SK-MEL-5 (cell line): ENCODE data around the gene CD59. TPM values are rescaled to one million over a fixed set of nuclear protein-coding genes. Genes with fewer than 3 reads are reported as not detected.
"Not testable (repeated sequence)": the region's sequence is repeated elsewhere in the genome, so short reads cannot be mapped to it uniquely, and the experiment has no call there.

Experiments used
- DNase-seq: peaks from one replicate; pipeline ENCODE4 v3.0.0-alpha.2; 2016; ENCODE audit warnings: low read depth, low spot score
- in situ Hi-C: cut with HindIII; loops from 2 replicates; pipeline ENCODE4 v1.10.0; 2016; ENCODE audit warnings: low sequenced_read_pairs, high pct_unique_total_duplicates, low pct_unique_long_range_greater_than_20kb
- total RNA-seq: library from RNA; depleted of rRNA; stranded (reverse); fragments of >200 nt; shearing (Covaris generic); gene quantifications from 2 replicates; pipeline ENCODE4 v1.2.3, GENCODE V29; 2014

Gene CD59
- total RNA-seq, 1 experiment from 2014 or later = 634 TPM

GRCh38 chr11:33689085-33689484, 47.1 kb downstream of the CD59 start:
- DNase-seq = no peak
- in situ Hi-C loops = no loop called here

DNA sequence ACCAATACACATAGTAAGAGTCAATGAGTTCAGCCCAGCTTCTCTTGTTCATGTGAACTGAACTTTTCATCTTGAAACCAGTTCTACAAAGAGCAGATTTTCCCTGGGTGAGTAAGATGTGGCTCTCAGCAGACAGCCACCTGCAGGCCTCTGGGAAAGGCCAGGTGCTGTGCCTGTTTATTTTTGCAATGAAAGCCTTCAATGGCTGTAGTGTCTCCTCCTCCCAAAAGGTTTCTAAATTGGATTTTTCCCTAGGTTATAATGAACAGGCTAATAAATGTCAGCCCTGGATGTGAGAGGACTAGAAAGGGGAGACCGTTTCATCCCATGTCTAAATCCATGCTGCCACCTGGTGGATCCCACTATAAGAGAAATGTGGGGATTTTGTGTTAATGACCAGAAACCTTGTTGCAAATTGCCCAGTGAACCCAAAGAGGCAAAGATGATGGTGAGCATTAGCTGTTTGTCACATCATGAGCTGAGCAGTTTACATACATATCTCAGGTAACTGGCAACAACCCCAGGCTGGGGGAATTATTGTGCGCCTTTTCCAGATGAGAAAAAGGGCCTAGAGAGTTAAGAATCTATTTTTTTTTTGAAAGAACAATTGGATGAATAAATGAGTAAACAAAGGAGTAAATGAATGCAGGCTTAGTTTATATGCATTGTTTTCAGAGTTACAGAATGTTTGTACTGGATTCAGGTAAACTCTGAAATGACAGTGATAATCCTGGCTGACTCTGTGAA, 48.3 kb downstream of the CD59 start:
- in situ Hi-C loops = no loop called here
- DNase-seq = peak; percentile 84

DNA sequence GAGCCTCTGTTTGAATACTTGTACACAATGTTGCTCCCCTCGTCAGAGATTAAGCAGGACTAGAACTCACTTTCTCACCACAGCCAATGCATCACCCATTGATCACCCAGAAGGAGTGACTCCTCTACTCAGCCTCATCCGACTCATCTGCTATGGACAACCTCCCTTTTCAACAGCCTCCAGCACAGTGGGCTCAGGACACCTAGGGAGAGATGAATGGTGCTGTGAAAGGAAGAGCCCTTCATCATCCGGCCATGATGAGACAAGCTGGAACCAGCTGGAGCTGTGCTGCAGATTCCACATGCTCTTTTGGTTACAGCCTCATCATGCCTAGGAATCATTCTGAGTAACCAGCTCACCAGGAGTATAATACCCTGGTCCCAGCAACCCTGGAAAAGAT, 51.1 kb downstream of the CD59 start:
- in situ Hi-C loops = no loop called here
- DNase-seq = no peak

DNA sequence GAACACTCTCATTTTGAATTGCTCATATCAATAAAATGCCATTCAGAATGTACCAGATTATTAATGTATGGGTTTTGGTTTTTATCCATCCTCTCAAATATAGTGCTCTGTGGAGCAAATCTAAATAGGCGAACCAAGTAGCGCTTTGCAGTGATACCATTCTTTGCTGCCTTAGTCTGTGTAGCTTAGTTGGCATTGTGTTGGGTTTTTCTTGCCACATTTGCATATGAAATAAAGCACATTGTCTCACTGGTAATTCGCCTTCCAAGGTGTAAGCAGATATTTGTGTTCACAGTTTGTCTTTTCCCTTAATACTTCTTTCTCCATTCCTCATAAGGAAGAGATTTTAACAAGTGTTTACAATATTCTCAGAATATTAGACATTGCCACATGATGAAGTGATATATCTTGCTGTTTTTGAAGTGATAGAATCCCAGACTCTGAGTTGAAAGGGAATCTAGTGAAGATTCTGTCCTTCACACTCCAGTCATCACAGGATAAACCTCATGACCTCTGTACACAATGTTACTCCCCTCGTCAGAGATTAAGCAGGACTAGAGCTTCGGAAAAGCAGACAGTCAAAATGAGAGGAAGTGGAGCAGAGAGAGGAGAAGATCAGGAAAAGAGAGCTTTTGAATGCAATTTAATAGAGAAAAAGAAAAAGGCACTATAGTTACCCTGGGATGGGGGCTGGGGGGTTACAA, 52.1 kb downstream of the CD59 start:
- in situ Hi-C loops = no loop called here

GRCh38 chr11:33682446-33682845, 53.8 kb downstream of the CD59 start:
- in situ Hi-C loops = no loop called here
- peak; percentile 88 for DNase-seq

More for the DNA sequence above, 52.1 kb downstream of the CD59 start:
- DNase-seq = peak; percentile 40

GRCh38 chr11:33682019-33682418, 54.2 kb downstream of the CD59 start:
- in situ Hi-C loops = no loop called here
- DNase-seq = no peak

GRCh38 chr11:33678616-33679015, 57.6 kb downstream of the CD59 start:
- in situ Hi-C loops, DNase-seq: not testable (repeated sequence)

DNA sequence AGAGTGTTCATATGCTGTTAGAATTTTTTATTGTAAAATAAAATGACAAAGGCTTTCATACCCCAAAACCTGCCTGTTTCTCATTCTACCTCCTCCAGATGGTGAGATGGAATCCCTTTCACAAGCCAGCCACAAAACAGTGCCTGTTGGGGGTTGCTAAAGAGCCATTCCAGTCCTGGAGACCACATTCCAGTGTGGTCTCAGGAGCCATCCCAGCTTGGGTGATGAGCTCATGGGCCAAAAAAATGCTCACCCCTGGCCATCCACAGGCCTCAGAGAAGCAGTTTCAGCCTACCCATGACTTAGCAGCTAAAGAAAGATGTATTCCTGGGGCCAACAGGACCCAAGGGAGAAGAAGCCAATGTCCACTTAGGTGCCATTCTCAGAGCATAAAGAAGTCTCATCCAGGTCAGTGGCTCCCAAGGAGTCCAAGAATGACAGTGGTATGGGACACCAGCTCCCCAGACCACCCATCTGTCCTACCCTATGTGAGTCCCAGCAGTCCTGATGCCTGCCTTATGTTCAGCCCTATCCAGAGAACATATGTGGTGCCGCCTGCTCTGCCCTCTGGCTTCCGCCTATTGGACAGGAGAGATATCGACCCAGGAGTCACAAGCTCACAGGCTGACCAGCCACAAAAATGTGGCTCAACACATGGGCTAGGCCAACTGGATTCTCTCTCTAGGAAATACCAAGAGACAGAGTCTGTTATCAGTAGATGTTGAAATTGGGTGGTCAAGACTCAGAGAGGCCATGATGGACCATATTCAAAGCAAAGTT, 62.0 kb downstream of the CD59 start:
- in situ Hi-C loops = no loop called here
- no peak for DNase-seq

- in situ Hi-C loops = no loop called here
- DNase-seq = no peak
Measured at GRCh38 chr11:33672273-33672672, 64.0 kb downstream of the CD59 start.

GRCh38 chr11:33670250-33671011, 65.8 kb downstream of the CD59 start:
- in situ Hi-C loops = no loop called here
- peak; percentile 66 for DNase-seq

DNA sequence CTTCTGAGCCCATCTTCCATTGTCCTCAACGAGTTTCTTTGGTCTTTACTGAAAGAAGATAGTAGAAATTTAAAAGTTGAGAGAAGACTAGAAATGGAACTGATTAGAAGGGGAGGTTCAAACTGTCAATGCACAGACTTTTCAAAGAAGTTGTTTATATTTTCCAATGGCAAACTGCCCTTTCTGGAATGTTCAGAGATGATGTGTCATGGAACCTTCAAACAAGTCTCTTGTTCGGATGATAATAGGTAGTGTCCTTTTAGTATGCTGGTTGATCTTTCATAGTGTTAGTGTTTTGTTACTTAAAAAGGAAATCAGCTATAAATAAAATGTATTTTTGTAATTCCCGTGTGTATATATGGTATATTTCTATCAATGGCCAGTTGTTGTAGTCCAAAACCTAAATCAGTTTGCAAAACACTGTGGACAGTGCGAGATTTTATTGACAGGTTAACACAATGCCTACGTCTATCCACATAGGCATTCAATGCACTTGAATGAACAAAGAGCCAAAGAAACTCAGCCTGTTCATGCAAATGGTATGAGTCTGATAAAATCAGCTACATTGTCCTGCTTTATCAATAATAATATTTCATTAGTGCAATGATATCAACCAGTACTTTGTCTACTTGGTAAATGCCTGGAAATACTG, 66.5 kb downstream of the CD59 start:
- DNase-seq = peak; percentile 74
- in situ Hi-C loops = no loop called here

- DNase-seq = no peak
- in situ Hi-C loops = no loop called here
Measured at GRCh38 chr11:33668951-33669596, 67.1 kb downstream of the CD59 start.

GRCh38 chr11:33668468-33668825, 67.8 kb downstream of the CD59 start:
- DNase-seq = no peak
- in situ Hi-C loops = no loop called here

DNA sequence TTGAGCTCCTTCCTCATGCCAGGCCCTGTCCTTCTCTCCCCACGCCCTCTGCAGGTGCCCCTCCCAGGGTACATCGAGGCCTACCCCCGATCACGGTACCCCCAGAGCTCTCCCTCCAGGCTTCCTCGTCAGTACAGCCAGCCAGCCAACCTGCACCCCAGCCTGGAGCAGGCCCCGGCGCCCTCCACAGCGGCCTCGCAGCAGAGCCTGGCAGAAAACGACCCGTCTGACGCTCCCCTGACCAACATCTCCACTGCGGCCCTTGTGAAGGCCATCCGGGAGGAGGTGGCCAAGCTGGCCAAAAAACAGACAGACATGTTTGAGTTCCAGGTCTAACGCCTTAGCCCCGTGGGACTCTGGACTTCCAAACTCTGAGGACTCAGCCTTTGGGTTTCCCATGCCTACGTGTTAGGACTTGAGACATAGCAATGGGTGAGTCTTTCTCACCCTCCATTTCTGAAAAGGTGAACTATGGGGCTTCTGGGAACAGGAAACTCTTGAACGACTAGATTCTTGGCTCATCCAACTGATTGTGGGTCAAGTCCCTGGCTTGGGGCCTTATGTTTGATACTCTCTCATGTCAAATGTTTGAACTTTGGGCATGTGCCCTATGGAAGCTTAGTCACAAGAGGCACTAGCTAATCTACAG, 68.3 kb downstream of the CD59 start:
- in situ Hi-C loops = no loop called here
- no peak for DNase-seq

DNA sequence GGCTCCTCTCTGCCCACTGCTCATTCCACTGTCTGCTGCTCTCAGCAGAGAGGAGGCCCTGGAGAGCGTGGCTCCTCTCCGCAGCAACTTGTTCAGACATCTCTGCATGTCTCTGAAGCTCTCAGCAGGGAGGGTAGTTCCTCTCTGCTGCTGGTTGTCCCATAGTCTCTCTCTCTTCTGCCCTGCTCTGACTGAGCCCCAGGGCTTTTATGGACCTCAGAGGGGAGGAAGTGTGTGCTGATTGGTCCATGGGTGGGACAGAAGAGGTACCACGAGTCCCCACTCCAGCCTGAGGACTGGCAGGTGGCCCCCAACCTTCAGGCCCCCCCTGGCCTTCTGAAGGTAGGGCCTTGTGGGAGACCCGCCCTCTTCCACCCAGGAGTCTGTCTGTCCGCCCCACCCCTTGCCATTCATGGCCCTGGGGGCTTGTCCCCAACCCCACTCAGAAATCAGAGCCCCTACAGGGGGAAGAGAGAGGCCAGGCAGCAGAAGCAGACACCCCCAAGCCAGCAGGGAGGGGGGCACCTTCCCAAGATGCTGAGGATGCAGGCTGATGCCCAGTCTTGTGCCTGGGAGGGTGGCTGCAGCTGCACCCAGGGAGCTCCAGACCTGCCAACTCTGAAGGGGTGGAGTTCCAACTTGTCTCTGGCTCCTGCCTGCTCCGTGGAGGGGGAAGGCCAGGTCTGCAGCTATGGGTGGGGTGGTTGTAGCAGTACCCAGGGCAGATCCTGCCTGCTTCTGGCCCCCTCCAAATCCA, 70.7 kb downstream of the CD59 start:
- in situ Hi-C loops = no loop called here

GRCh38 chr11:33664827-33665226, 71.4 kb downstream of the CD59 start:
- no peak for DNase-seq
- in situ Hi-C loops = no loop called here

More for the DNA sequence above, 70.7 kb downstream of the CD59 start:
- no peak for DNase-seq
